ENCODE results near the gene SPNS1. TPM values are rescaled to one million over a fixed set of nuclear protein-coding genes. Genes with fewer than 3 reads are reported as not detected.
A peak's percentile ranks its signal among the peaks of the same experiment; 100 is the strongest.

Gene SPNS1
- total RNA-seq, 2 experiments from 2014 or later = 11.3 to 12.0 TPM

GRCh38 chr16:28982949-28983348 lies 8.4 kb downstream of the SPNS1 start:
- Mint-ChIP-seq H3K4me1 (ENCODE audit: low read depth) (peaks cover 30% of the 10 kb centered on the region), H3K4me3 (no peak overlapping the region), H3K36me3 (peaks cover 58% of the 10 kb centered on the region), H3K9me3 (peaks cover 12% of the 10 kb centered on the region), H3K27ac (no peak overlapping the region), H3K27me3 (no peaks in the 10 kb centered on the region)
- CTCF ChIA-PET = interaction anchor here (1.0 to 1.2 kb wide), 2 partner anchors 10 to 92 kb away, joined by 3 read pairs; no protein-coding TSS in a partner anchor
- no peak for DNase-seq
- POLR2A ChIA-PET = interaction anchor here (0.8 kb wide), 1 partner anchor 9 kb away, joined by 3 read pairs; no protein-coding TSS in a partner anchor
- intact Hi-C loops (cut with micrococcal nuclease) = no loop called here

GRCh38 chr16:28983644-28984043 lies 9.1 kb downstream of the SPNS1 start:
- no peak for DNase-seq
- intact Hi-C loops (cut with micrococcal nuclease) = no loop called here
- peak overlapping the region; percentile 43 for H3K4me3 Mint-ChIP-seq
- peaks cover 12% of the 10 kb centered on the region for H3K9me3 Mint-ChIP-seq
- ChIA-PET POLR2A (interaction anchor here (1.3 kb wide), 1 partner anchor 10 kb away, joined by 4 read pairs; the partner anchor contains the start of gene SPNS1), CTCF (interaction anchor here (1.2 kb wide), 1 partner anchor 91 kb away, joined by 3 read pairs; no protein-coding TSS in a partner anchor)
- no peaks in the 10 kb centered on the region for H3K27me3 Mint-ChIP-seq
- H3K27ac Mint-ChIP-seq = peak overlapping the region; percentile 94
- H3K4me1 Mint-ChIP-seq (ENCODE audit: low read depth) = peaks cover 28% of the 10 kb centered on the region
- H3K36me3 Mint-ChIP-seq = peaks cover 61% of the 10 kb centered on the region

GRCh38 chr16:28984091-28984490 lies 9.5 kb downstream of the SPNS1 start:
- peaks cover 66% of the 10 kb centered on the region for H3K36me3 Mint-ChIP-seq
- intact Hi-C loops (cut with micrococcal nuclease) = no loop called here
- H3K27me3 Mint-ChIP-seq = no peaks in the 10 kb centered on the region
- DNase-seq = no peak
- CTCF ChIA-PET = interaction anchor here (0.8 kb wide), 1 partner anchor 824 kb away, joined by 3 read pairs; no protein-coding TSS in a partner anchor
- H3K27ac Mint-ChIP-seq = peak overlapping the region; percentile 94
- POLR2A ChIA-PET = interaction anchor here (1.3 kb wide), 2 partner anchors 10 to 91 kb away, joined by 3 to 4 read pairs; partner anchors contain the start of gene SPNS1
- H3K4me1 Mint-ChIP-seq (ENCODE audit: low read depth) = peaks cover 33% of the 10 kb centered on the region
- H3K4me3 Mint-ChIP-seq = peak overlapping the region; percentile 100
- H3K9me3 Mint-ChIP-seq = peaks cover 12% of the 10 kb centered on the region

- peak; percentile 89 for DNase-seq
- CTCF ChIA-PET = interaction anchor here (0.8 to 4.9 kb wide), 4 partner anchors 7 to 824 kb away, joined by 3 to 31 read pairs (median 3); partner anchors contain the start of gene SPNS1
- Mint-ChIP-seq H3K36me3 (peaks cover 72% of the 10 kb centered on the region), H3K27me3 (no peaks in the 10 kb centered on the region), H3K9me3 (peaks cover 12% of the 10 kb centered on the region), H3K27ac (peak within 1 kb of the TSS; percentile 98), H3K4me1 (ENCODE audit: low read depth) (peaks cover 39% of the 10 kb centered on the region), H3K4me3 (peak within 1 kb of the TSS; percentile 100)
- POLR2A ChIA-PET = interaction anchor here (0.6 to 1.6 kb wide), 5 partner anchors 11 to 91 kb away, joined by 3 to 10 read pairs (median 4); partner anchors contain the start of gene SPNS1
- intact Hi-C loops (cut with micrococcal nuclease) = loop anchor here (1.0 kb wide), 1 partner anchor 10 kb away; the partner anchor contains the start of gene SPNS1
Observed at GRCh38 chr16:28984619-28985135, 10.1 kb downstream of the SPNS1 start, which contains the start of gene LAT. TSS of gene LAT (plus strand) at chr16:28985052. CDS start at chr16:28985418, 366 bp downstream.

- ChIA-PET POLR2A (interaction anchor here (0.6 to 1.6 kb wide), 5 partner anchors 11 to 90 kb away, joined by 3 to 10 read pairs (median 4); partner anchors contain the start of gene SPNS1), CTCF (interaction anchor here (0.5 to 4.9 kb wide), 6 partner anchors 8 to 823 kb away, joined by 3 to 31 read pairs (median 3); partner anchors contain the start of gene SPNS1)
- peaks cover 46% of the 10 kb centered on the region for H3K4me1 Mint-ChIP-seq (ENCODE audit: low read depth)
- peak; percentile 44 for DNase-seq
- intact Hi-C loops (cut with micrococcal nuclease) = loop anchor here (1.0 kb wide), 1 partner anchor 11 kb away; the partner anchor contains the start of gene SPNS1
- no peaks in the 10 kb centered on the region for H3K27me3 Mint-ChIP-seq
- H3K9me3 Mint-ChIP-seq = peaks cover 12% of the 10 kb centered on the region
- H3K27ac Mint-ChIP-seq = peak overlapping the region; percentile 98
- H3K4me3 Mint-ChIP-seq = peak overlapping the region; percentile 100
- peaks cover 78% of the 10 kb centered on the region for H3K36me3 Mint-ChIP-seq
Observed at GRCh38 chr16:28985211-28986041, 10.8 kb downstream of the SPNS1 start.

GRCh38 chr16:28986046-28986445 lies 11.5 kb downstream of the SPNS1 start:
- ChIA-PET CTCF (interaction anchor here (2.6 to 4.9 kb wide), 2 partner anchors 8 to 12 kb away, joined by 13 to 31 read pairs; partner anchors contain the start of gene SPNS1), POLR2A (interaction anchor here (1.0 to 1.6 kb wide), 2 partner anchors 12 to 89 kb away, joined by 5 to 10 read pairs; partner anchors contain the start of gene SPNS1)
- DNase-seq = peak; percentile 25
- Mint-ChIP-seq H3K27ac (peak overlapping the region; percentile 98), H3K9me3 (peaks cover 12% of the 10 kb centered on the region), H3K27me3 (no peaks in the 10 kb centered on the region), H3K4me1 (ENCODE audit: low read depth) (peaks cover 52% of the 10 kb centered on the region), H3K4me3 (peak overlapping the region; percentile 100), H3K36me3 (peaks cover 80% of the 10 kb centered on the region)
- intact Hi-C loops (cut with micrococcal nuclease) = no loop called here

- ChIA-PET POLR2A (interaction anchor here (1.0 to 1.6 kb wide), 6 partner anchors 12 to 164 kb away, joined by 3 to 10 read pairs (median 4); partner anchors contain the start of genes ATXN2L and SPNS1), CTCF (interaction anchor here (2.6 to 4.9 kb wide), 2 partner anchors 9 to 13 kb away, joined by 13 to 31 read pairs; partner anchors contain the start of gene SPNS1)
- peaks cover 12% of the 10 kb centered on the region for H3K9me3 Mint-ChIP-seq
- peaks cover 57% of the 10 kb centered on the region for H3K4me1 Mint-ChIP-seq (ENCODE audit: low read depth)
- DNase-seq = peak; percentile 44
- peak overlapping the region; percentile 100 for H3K4me3 Mint-ChIP-seq
- H3K36me3 Mint-ChIP-seq = peaks cover 82% of the 10 kb centered on the region
- intact Hi-C loops (cut with micrococcal nuclease) = no loop called here
- peak overlapping the region; percentile 98 for H3K27ac Mint-ChIP-seq
- H3K27me3 Mint-ChIP-seq = no peaks in the 10 kb centered on the region
Observed at GRCh38 chr16:28986492-28986891, 11.9 kb downstream of the SPNS1 start.

- CTCF ChIA-PET = interaction anchor here (2.6 to 4.9 kb wide), 2 partner anchors 10 to 14 kb away, joined by 13 to 31 read pairs; partner anchors contain the start of gene SPNS1
- no peaks in the 10 kb centered on the region for H3K27me3 Mint-ChIP-seq
- peak overlapping the region; percentile 98 for H3K27ac Mint-ChIP-seq
- H3K4me3 Mint-ChIP-seq = peak overlapping the region; percentile 100
- POLR2A ChIA-PET = interaction anchor here (1.0 to 1.9 kb wide), 6 partner anchors 14 to 165 kb away, joined by 3 to 6 read pairs (median 4); partner anchors contain the start of gene ATXN2L
- H3K4me1 Mint-ChIP-seq (ENCODE audit: low read depth) = peaks cover 61% of the 10 kb centered on the region
- H3K9me3 Mint-ChIP-seq = peaks cover 7% of the 10 kb centered on the region
- H3K36me3 Mint-ChIP-seq = peaks cover 82% of the 10 kb centered on the region
- DNase-seq = no peak
- intact Hi-C loops (cut with micrococcal nuclease) = no loop called here
Observed at GRCh38 chr16:28987170-28987853, 12.7 kb downstream of the SPNS1 start.

GRCh38 chr16:28989363-28989762 lies 14.8 kb downstream of the SPNS1 start:
- POLR2A ChIA-PET = interaction anchor here (0.5 to 1.4 kb wide), 5 partner anchors 19 to 84 kb away, joined by 3 to 9 read pairs (median 4); no protein-coding TSS in a partner anchor
- H3K27ac Mint-ChIP-seq = peak overlapping the region; percentile 98
- intact Hi-C loops (cut with micrococcal nuclease) = no loop called here
- peaks cover 66% of the 10 kb centered on the region for H3K36me3 Mint-ChIP-seq
- peak overlapping the region; percentile 69 for H3K4me3 Mint-ChIP-seq
- H3K27me3 Mint-ChIP-seq = no peaks in the 10 kb centered on the region
- DNase-seq = no peak
- peaks cover 7% of the 10 kb centered on the region for H3K9me3 Mint-ChIP-seq
- peaks cover 52% of the 10 kb centered on the region for H3K4me1 Mint-ChIP-seq (ENCODE audit: low read depth)
- CTCF ChIA-PET = interaction anchor here (1.4 to 4.9 kb wide), 2 partner anchors 12 to 31 kb away, joined by 4 to 31 read pairs; no protein-coding TSS in a partner anchor

GRCh38 chr16:28990375-28991040 lies 15.9 kb downstream of the SPNS1 start:
- peaks cover 7% of the 10 kb centered on the region for H3K9me3 Mint-ChIP-seq
- no peaks in the 10 kb centered on the region for H3K27me3 Mint-ChIP-seq
- intact Hi-C loops (cut with micrococcal nuclease) = loop anchor here (1.0 to 2.0 kb wide), 3 partner anchors 16 to 31 kb away; partner anchors contain the start of gene SPNS1
- H3K4me1 Mint-ChIP-seq (ENCODE audit: low read depth) = peaks cover 50% of the 10 kb centered on the region
- peak; percentile 89 for DNase-seq
- CTCF ChIA-PET = interaction anchor here (1.7 kb wide), 1 partner anchor 17 kb away, joined by 4 read pairs; no protein-coding TSS in a partner anchor
- H3K36me3 Mint-ChIP-seq = peaks cover 61% of the 10 kb centered on the region
- POLR2A ChIA-PET = interaction anchor here (0.9 to 1.4 kb wide), 2 partner anchors 22 to 31 kb away, joined by 3 to 9 read pairs; no protein-coding TSS in a partner anchor
- peak overlapping the region; percentile 98 for H3K27ac Mint-ChIP-seq
- H3K4me3 Mint-ChIP-seq = peak overlapping the region; percentile 69

All from activated CD4-positive, alpha-beta memory T cell treated with anti-CD3 and anti-CD28 coated beads for 36 hours (primary cell).